HG02610 (cell line): ENCODE data around the gene HACD2.

Experiments
- ATAC-seq: cut with Tn5 transposase; IDR thresholded peaks from one replicate; pipeline ENCODE4 v1.9.1; 2021; ENCODE audit warnings: mild to moderate bottlenecking, moderate library complexity; ENCODE audit not compliant: unreplicated experiment

HACD2 gene

DNA sequence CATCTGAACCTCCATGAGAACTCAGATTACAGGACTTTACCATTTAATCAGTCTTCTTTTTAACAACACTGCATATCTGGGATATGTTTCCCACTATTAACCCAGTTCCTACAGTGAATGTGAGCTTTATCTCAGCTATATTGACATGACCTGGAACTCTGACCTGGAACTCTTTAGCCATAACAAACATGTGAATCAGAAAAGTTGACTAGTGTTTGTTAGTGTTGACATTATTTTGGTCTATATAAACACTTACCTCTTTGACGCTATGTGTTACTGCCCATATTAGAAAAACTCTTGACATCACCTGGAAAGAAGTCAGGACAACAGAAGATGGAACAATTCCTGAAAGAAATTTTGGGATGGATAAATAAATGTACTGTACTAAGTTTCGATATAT lies 56.7 kb downstream of the HACD2 start:
- ATAC-seq: no peak

DNA sequence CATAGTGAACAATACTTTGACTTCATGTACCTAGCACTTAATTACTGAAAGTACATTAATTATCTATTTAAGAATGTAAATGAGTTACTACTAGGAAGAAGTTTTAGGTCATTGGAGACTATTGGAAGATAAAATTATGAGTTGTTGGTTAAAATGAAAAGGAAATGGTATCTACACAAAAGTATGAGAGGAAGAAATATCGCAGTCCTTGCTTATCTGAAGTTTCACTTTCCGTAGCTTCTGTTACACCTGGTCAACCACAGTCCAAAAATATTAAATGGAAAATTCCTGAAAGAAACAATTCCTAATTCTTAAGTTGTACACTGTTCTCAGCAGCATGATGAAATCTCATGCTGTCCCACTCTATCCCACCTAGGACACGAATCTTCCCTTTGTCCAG lies 57.8 kb downstream of the HACD2 start:
- no peak for ATAC-seq

DNA sequence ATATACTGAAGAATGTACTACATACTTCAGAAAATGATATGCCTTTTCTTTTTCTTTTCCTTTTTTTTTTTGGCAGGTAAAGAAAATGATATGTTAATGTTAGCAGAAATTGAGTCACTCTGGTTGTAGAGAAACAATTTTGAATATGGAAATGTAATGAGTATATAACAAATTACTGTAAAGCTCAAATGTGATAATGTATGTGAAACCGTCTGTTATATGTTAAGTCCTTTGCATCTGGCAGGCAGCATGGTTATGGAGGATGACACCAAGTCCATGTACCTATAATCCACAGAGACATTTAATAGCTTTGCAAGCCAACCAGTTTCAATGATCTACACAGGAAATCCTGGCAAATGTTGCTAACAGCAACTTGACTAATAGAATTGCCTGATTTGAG lies 58.4 kb downstream of the HACD2 start:
- ATAC-seq: no peak

DNA sequence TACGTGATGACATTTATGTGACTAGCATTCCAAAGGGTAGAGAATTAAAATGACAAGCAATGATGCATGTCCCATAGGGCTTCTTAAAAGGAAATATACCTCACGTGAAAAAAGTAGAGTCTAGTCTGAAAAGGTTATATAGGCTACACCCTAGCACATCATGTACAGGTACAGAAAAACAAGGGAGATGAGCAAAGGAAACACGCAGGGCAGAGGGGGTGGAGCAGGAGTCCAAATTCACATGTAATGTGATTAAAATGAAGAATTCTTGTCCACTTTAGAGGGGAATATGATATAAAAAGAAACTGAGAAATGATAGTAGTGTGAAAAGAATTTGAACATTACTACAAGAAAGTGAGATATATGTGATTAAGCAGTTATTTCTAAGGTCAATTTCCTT lies 59.4 kb downstream of the HACD2 start:
- no peak for ATAC-seq

DNA sequence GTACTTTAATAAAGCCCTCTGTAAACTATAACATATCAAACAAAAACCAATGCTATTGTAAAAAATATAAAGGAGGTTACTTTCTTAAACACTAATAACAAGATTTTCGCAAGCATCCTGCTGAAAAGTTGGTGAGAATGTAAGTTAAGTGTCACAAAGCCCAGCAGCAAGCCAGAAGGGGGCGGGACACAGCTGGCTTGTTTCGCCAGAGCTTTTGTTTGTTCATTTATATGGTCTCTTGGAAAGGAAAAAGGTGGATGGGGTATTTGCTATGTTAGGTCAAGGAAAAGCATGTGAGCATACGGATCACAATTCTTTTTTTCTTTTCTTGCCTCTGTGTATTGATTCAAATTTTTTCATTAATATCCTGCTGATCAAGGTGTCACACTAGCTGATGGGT lies 59.9 kb downstream of the HACD2 start:
- no peak for ATAC-seq

DNA sequence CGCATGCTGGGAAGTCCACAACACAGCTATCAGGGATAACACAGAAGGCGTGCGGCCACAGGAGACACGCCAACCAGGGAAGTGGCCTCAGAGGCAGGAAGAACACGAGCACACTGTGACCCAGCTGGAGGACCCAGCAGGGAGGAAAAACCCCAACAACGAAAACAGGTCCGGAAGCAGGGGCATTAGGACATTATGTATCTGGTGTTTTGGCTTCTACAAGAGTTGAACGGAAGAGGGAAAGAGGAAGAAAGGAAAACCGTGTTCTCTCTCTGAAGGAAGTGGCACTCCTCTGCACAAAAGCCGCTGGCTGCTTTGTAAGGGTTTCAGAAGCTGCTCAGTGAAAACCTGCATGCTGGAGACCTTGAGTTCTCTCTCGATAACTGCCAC lies 61.8 kb downstream of the HACD2 start:
- ATAC-seq: no peak

DNA sequence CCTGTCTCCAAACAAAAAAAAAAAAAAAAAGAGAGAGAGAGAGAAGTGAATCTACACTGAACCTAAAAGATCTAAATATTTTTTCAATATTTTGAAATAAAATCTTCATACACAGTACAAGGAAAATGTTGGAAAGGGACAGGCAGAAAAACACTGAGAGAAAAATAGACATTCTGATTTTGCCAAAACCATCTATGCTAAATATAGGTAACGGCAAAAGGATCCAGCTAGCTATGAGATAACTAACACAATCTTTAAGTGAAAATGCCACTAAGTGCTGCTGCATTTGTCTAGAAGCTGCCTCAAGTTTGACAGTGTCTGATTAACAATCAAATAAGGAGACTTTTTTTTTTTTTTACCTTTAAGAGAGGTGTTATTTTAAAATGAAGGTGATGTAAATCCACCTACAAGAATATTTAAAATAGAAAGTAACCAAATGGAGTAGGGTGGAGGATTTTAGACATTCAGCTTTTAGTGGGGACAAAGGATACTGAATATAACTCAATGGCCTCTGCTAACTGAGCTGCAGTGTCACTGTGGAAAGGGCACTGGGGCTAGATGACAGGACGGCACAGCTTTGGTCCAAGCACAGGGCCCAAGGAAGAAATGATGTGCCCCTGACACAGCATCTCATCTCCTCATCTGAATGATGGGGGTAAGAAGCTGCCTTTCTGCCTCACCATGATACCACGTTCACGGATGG lies 62.4 kb downstream of the HACD2 start:
- ATAC-seq: no peak

DNA sequence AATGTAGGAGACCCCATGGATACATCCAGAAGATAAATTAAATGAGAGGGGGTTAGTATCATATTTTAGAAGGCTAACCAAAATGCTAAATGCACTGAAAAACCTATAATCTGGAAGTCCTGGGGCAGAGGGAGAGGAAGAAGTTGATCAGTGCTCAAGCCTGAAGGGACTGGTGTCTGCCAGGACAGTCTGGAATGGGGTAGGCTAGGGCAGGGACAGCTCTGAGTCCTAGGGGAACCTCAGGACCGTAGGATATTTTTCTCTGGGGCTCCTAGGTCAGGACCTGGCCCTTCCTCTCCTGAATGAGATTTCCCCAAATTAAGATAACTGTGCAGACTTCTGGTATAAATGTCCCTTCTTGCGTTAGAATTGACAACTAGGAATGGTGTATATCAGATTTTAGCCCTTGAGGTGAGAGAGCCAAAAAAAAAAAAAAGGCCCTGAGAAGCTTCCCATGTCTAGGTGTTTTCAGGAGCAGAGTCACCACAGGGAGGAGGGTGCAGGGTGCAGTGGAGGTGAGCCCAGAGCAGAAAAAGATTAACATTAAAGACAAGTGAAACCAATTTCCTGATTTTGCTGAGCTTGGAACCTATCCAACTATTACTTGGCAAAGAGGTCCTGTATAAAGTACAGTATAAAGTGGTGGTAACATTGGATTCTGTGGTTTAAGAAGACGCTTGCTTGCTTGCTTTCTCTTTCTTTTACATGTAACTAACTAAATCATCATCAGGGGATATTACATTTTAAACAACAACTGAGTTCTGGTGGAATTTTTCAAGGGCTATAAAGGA lies 63.5 kb downstream of the HACD2 start:
- ATAC-seq: no peak

DNA sequence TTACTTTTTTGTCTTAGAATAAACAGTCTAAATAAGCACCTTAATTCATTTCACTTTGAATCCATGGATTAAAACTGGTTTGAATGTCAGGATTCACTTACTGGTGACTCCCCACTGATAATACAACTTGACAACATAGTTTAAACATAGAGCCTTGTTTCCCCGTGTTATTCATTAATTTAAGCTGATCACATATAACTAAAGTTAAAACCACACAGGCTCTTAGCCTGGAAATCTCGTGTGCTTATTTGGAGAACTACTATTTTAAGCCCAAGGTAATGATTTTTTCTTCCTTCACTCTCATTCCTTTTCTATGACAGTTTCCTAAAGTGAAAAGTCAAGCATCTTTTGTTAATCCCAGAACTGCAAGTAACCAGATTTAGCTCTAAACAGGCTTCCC lies 64.2 kb downstream of the HACD2 start:
- no peak for ATAC-seq

DNA sequence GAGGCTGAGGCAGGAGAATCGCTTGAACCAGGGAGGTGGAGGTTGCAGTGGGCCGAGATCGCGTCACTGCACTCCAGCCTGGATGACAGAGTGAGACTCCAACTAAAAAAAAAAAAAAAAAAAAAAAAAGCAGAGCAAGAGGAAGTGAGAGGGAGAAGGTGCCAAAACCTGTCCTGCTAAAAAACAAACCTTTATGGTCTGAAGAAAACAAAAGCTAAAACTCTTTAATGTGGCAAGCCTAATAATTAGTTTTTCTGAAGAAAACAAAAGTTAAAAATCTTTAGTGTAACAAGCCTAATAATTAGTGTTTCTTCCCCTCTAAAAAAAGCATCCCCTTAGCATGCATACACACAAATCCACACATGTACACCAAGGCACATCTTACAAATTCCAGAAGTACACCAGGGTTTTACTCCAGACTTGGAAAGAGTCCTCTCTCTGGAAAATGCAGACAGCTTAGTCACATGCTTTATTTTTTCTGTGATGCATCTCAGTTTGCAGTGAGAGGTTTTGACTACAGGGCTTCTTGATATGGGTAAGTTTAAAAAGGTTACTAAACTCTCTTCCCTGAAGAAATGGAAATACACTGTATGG lies 65.9 kb downstream of the HACD2 start:
- no peak for ATAC-seq

DNA sequence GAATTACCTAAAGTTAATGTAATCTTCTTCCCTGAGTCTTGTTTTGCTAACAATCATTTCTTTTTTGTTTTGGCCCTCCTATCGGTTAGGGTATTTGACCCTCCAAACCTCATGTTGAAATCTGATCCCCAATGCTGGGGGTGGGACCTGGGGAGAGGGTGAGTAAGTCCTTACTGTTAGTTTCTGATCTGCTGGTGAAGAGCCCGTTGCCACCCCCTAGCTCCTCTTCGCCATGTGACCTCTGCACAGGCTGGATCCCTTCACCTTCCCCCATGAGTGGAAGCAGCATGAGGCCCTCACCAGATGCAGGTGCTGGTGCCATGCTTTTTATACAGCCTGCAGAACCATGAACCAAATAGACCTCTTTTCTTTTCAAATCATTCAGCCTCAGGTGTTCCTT lies 73.1 kb downstream of the HACD2 start:
- ATAC-seq: no peak

DNA sequence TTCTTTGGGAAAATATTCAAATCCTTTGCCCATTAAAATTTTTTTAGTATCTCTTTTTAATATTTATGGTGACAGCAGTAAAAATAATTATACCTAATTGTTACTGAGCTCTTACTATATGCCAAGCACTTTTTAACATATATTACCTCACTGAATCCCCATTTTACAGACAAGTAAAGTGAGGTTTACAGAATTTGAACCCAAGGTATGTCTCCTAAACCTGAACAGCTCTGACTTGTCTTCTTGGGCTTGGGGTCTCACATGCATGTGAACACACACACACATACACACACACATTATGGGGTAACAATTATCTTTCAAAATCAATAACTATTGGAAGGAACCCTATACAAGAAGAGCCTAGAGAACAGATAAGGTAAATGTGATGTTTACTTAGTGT lies 73.8 kb downstream of the HACD2 start:
- no peak for ATAC-seq

DNA sequence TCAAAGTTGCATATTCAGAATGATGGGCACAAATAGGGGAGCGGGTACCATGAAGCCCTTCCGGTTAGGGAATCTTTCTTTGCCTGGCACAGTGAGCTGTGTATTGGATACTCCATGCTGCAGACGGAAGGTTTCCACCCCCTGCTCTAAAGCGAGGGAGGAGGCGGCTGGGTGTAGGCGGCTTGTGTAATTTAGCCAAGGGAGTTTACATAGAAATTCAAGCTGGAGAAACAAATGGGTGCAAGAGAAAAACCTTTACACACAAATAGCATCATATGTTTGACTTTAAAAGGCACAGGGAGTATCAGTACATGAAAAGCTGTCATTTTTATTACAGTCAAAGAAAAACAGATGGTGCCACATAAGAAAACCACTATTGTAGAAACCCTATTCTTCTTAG lies 76.7 kb downstream of the HACD2 start:
- no peak for ATAC-seq

DNA sequence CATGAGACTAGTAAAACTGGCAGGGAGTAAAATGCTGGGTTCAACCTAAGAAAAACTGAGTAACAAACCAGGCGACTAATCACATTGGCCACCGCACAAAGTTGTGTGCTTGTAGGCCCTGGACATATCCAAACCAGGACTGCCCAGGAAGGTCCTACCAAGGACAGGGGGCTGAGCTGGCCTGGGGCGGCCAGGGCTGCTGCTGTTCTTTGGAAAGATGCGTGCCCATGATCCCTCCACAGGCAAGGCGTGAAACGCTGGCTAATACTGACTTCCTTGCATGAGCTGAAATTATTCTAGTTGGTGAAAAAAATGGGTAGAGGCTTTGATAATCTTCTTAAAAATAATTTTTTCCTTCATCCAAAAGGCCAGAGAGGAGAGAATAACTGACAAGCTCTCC lies 79.0 kb downstream of the HACD2 start:
- no peak for ATAC-seq

DNA sequence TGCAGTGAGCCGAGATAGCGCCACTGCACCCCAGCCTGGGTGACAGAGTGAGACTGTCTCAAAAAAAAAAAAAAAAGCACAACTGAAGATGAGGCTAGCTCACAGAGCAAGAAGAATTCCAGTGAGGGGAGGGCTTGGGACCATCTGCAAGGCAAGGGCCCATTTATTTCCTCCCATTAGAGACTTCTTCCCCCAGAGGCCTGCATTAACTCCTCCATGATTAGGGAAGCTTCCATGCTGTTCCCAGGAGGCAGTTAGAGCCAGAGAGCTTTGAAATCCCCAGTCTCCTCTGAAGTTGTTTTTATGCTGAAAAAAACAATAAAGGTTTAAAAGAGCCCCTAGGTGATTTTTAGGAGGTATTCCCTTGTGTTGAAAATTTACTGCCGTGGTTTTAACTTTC lies 81.7 kb downstream of the HACD2 start:
- no peak for ATAC-seq

DNA sequence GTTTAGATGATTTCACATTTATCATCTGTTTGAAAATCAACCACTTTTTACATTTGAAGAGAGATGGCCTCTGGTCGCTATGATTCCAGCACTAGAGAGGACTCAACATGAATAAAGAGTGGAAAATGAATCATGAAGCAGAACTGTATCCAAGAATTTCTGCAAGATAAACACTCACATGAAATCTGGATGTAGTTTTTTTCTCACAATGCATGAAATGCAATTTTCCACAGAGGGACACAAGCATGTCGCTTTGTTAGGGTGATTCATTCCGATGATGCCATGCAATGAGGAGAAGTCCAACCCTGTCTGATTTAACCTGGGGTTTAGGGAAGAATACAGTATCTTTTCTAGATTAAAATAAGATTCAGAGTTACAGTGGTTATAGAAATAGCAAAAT lies 85.5 kb downstream of the HACD2 start:
- ATAC-seq: no peak

DNA sequence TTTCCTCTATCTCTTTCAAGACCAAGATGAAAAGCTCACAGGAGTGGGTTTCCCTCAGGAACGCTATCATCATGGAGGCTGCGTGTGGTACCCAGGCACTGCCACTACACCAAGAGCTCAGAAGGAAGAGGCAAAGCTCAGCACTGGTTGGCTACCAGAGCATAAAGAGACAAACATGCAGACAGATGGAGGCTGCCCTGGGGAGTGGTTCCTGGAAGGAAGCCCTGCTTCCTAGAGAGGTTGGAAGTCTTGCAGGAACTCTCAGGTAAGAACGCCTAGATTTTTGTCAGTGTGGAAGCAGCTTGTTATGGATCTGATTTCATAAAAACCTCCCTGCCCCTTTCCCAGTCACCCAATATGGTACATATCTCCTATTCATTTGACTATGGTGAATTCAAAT lies 86.1 kb downstream of the HACD2 start:
- no peak for ATAC-seq

DNA sequence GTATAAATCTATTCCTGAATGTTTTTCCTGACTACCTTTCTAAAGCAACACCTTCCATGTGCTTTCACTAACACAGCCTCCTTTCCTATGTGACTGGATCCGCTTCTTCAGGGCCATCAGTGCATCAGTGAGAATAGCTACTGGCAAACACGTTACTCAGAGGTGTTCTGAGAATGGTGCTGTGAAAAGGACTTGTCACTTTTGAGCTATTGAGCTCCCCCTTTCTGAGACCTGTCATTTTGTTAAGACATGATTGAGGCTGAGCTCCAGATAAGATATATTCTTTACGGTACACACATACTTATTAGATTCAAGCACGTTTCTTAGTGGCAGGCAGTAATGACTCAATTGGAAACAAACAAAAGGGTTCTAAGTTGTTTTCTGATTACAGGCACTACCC lies 90.9 kb downstream of the HACD2 start:
- ATAC-seq: no peak

DNA sequence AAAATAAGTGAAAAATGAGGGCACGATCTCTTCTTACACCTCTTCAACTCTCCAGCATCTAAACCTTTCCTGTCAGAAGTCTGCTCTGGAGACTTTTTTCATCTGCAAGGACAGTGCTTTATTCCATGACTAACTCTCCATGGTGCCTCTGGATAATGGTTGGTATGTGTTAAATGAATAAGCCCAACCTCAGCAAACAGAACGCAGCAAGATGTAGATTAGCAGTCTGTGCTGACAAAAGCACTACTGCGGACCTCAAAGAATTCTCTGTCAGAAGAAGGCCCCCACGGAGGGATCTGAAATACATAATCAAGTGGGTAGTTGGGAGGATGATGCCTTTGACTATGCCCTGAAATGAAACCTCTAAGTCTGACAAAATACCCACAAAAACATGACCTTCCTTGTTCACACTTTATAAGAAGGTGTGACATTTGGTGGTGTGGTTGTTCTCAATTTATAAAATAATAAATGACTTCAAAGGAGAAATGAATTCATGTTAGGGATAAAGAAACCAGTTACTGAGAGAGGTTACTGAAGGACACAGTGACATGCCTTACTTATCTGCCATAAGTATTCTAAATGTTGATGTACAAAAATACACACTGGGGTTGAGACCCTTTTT lies 92.8 kb downstream of the HACD2 start:
- no peak for ATAC-seq

DNA sequence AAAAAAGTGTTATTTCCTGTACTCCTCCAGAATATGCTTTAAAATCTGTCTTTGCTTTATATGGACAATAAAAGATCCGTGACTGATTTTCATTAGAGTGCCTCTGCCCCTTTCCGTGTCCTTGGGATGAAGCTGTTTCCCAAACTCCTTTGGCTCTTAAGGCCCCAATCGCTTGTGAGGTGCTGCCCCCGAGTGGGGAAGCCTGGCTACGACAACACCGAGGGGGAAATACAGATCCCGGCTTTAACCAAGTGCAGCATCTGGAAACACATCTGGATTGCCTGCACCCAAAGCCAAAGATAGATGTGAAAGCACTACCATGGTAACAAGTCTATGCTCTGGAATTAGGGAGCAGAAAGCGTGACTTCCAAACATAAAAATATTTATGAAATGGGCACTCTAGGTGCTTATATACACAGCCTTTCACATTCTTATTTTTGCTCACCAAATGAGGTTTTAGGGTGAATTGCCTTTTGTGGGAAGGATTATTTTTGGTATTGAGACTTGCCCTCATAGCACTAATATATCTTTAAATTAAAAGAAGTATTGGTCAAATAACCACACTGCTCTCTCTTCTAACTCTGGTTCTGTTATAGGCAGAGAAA lies 95.4 kb downstream of the HACD2 start:
- ATAC-seq: no peak

DNA sequence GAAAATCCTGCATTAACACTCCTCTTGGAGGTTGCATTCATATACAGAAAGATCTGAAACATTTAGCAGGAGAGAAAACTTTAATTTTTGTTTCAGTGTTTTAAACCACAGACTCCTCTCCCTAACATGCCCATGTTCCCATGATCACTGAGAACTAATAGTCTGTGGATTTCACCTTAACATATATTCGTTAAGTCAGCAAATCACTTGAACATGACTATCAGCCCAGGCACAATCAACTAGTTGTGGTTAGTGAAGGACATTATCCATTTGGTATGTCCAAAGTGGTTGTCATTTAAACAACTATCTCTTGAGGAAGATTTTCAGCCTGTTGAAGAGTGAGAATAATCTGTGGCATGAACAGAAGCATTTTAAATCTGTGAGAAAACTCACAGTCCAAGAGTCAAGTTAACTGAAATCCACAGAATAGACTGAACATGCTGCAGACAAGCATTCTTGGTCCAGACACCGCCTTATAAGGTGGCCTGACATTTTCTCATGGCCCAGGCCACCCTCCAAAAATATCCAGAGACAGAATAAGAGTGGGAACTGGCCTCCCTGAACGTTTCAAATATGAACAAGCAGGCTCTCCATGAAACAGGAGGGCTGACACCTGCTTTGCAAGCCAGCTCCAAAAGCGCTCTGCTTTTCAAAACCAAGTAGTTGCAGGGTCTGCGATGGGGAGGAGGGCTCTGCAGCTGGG lies 96.1 kb downstream of the HACD2 start:
- no peak for ATAC-seq
